GM12864 (cell line): ENCODE measurements around the gene WNT7B.

Source experiments
- DNase-seq: peaks from one replicate; pipeline ENCODE4 v3.0.0-alpha.2; 2011; ENCODE audit warnings: low read depth
- H3K4me3 ChIP-seq: 2 replicates; pipeline ENCODE4 v1.5.1; 2011; ENCODE audit warnings: mild to moderate bottlenecking, low read depth, low read length, control low read depth
- TF ChIP-seq, protein P1 (sequence below): IDR thresholded peaks from 2 replicates; pipeline ENCODE4 v1.5.1; 2011; ENCODE audit warnings: low read depth, mild to moderate bottlenecking, moderate library complexity, low read length, control low read depth, inconsistent platforms; ENCODE audit errors: missing control alignments

Gene WNT7B

DNA sequence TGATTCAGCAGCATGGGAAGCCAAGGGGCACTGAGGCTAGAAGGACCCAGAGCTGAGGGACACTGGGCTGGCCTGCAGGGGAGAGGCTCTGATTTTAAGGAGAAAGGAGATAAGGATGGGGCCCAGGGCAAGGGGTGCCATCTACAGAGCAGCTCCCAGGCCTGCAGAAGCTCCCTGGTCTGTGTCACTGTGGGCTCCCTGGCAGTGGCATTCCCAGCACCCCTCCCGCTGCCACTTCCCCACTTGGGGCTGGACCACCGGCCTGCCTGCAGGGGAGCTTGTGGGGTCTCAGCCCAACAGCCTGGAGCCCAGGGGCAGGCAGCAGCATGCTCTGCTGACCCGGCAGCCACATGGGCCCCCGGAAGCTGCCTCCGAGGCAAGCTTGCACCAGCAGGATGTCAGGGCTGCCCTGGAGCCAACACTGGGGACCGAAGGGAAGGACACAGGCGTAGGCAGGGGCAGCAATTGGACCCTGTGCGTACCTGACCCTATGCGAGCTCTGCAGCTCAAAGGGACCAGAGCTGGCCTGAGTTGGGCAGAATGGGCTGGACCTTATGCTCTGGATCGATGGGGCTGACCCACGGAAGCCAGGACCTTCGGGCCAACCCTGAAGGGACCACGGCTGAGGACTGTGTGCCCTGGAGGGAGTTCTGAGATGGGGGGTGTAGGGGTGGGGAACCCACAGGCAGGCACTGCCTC lies 35.4 kb upstream of the WNT7B start:
- no peak for DNase-seq
- TF ChIP-seq, protein P1, sequence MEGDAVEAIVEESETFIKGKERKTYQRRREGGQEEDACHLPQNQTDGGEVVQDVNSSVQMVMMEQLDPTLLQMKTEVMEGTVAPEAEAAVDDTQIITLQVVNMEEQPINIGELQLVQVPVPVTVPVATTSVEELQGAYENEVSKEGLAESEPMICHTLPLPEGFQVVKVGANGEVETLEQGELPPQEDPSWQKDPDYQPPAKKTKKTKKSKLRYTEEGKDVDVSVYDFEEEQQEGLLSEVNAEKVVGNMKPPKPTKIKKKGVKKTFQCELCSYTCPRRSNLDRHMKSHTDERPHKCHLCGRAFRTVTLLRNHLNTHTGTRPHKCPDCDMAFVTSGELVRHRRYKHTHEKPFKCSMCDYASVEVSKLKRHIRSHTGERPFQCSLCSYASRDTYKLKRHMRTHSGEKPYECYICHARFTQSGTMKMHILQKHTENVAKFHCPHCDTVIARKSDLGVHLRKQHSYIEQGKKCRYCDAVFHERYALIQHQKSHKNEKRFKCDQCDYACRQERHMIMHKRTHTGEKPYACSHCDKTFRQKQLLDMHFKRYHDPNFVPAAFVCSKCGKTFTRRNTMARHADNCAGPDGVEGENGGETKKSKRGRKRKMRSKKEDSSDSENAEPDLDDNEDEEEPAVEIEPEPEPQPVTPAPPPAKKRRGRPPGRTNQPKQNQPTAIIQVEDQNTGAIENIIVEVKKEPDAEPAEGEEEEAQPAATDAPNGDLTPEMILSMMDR = no peak
- no peak overlapping the region for H3K4me3 ChIP-seq

DNA sequence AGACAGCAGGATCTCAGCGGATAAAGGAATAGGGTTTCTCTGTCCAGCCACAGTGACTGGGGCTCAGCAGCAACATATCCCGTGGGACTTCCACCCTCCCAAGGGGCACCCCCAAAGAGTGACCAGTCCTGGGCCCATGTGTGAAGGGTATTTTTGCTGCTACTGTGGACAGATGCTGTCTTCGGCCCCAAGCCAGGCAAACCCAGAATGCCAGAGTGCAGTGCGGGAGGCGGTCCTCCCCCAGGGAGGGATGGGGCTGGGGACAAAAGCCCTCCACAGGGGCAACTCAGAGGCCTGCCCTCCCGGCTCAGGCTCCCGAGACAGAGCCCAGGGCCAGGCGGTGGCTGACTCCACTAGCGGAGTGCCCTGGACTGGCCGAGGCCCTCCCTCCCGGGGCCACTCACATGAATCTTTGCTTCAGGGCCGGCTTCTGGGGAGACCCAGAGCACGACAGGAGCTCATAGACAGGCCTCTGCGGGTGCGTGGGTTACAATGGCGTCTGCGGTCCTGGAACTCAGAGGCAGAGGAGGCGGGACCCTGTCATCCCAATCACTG lies 34.7 kb upstream of the WNT7B start:
- TF ChIP-seq, protein P1 = no peak
- DNase-seq = no peak
- H3K4me3 ChIP-seq = no peak overlapping the region

DNA sequence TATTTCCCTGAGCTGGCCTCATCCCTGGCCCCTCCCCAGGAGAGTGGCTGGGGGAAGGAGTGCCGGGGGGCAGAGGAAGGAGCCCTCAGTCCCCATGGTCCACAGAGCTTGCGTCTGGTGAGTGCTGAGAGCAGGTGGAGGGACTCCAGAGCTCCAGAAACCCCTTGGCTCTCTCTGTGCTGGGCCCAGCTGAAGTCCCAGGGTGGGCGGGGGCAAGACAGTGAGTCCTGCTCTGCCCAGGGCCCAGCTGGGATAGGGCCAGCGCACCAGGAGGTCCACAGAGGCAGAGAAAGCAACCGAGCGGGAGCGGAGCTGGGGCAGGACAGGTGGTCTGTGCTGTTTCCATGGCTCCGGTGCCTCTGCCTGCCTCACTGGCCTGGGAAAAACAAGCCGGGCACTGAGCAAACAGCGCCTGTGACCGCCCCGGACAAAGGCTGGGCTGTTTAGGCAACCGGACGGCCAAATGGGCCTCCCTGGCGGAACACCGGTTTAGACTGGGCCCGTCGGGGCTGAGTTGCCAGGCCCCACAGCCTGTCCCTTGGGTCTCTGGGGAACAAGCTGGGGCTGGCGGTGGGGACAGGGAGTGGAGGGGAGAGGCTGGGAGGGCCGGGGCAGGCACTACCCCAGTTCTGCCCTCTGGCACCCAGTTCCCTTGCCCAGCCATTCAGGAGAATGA lies 34.1 kb upstream of the WNT7B start:
- no peak overlapping the region for H3K4me3 ChIP-seq
- TF ChIP-seq, protein P1 = no peak
- DNase-seq = no peak

DNA sequence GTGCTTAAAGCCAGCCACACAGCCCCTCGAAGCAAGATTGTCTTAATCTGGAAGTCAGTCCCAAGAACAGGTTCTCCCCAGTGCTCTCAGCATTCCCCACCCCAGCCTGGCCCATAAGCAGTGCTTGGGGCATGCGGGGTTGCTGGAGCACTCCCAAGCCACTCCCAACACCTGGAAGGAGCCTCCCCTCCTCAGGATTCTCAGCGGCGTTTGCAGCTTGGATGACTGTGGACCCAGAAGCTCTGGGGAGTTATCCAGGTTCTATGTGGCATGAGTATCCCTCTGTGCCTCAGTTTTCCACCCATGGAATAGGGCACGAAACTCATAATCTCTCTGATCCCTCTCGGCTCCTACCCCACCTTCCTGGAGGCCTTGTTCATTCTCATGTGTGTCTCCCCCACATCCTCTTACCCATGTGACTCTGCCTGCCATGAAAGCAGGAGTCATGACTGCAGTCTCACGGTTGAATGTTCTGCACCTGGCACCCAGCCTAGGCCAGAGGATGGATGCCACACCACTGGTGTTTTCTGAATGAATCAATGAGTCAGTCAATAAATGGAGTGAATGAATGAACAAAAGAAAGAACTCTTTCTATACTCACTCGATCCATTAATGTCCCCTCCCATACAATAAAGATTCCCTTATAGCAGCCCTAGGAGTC lies 33.4 kb upstream of the WNT7B start:
- DNase-seq = no peak
- H3K4me3 ChIP-seq = no peak overlapping the region
- TF ChIP-seq, protein P1 = no peak

DNA sequence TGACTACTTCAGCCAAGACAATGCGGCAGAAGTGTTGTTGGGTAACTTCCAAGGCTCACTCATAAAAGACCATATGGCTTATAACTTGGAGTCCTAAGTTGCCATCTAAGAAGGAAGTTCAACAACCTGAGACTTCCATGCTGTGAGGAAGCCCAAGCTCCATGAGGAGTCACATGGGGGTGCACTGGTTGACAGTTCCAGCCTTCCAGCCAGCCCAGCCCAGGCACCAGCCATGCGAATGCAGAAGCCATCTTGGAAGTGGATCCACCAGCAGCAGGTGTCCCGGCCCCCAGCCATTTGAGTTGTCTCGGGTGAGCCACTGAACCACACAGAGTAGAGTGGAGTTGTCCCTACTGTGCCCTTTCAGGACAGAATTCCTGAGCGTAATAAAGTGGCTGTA lies 32.8 kb upstream of the WNT7B start:
- DNase-seq = no peak
- no peak overlapping the region for H3K4me3 ChIP-seq
- TF ChIP-seq, protein P1 = no peak

DNA sequence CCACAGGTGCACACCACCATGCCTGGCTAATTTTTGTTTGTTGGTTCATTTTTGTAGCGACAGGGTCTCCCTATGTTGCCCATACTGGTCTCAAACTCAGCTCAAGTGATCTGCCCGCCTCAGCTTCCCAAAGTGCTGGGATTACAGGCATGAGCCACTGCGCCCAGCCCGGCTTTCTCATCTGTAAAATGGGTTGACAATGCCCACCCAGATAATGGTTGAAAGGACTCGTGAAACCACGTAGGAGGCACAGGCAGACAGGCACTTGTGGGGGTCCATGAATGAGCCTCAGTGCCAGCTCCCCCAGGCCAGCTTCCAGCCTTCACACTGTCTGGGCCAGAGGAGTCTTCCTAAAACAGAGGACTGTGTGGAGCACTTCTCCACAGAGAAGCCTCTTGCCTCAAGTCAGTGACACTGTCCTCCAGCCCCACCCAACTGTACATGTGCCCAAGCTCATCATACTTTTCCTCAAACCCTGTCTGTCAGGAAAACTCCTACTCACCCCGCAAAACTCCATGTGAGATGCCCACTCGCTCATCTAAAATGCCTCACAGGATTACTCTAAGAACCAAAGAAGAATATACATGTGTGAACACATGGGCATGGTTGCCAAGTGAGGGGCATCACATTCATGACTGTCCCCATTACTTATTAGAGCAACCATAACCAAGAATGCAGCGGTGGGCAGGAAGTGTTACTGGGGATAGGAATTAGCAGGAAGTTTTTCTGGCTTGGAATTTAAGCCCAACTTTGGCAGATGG lies 32.1 kb upstream of the WNT7B start:
- no peak overlapping the region for H3K4me3 ChIP-seq
- DNase-seq = no peak
- TF ChIP-seq, protein P1 = no peak
